Activated B cell treated with CpG ODN at 0.5 μM for 24 hours (primary cell): ENCODE measurements around the gene SMOC2. TPM values are rescaled to one million over a fixed set of nuclear protein-coding genes. Genes with fewer than 3 reads are reported as not detected.

Experiments
- ATAC-seq: fragments of 200-7000 bp; cut with Tn5 transposase; one replicate; pipeline ENCODE4 v1.10.0; 2021; ENCODE audit warnings: low read depth, mild to moderate bottlenecking, moderate library complexity
- CTCF ChIA-PET: fragments of 350-600 bp; sonication (Branson Sonifier 250); formaldehyde crosslinking; loops from one replicate; lab custom pipeline; 2021; ENCODE audit warnings: antibody characterized with exemption; lab: Charles Lee
- POLR2A ChIA-PET: fragments of 350-600 bp; sonication (Branson Sonifier 250); formaldehyde crosslinking; loops from one replicate; lab custom pipeline; 2021; ENCODE audit warnings: antibody characterized with exemption; lab: Charles Lee
- DNase-seq: peaks from one replicate; pipeline ENCODE4 v3.0.0; 2022
- H3K27ac Mint-ChIP-seq: one replicate; pipeline ENCODE4 v1.8.0; 2020; ENCODE audit warnings: mixed read lengths
- H3K27me3 Mint-ChIP-seq: one replicate; pipeline ENCODE4 v1.8.0; 2021; ENCODE audit warnings: mixed read lengths
- H3K36me3 Mint-ChIP-seq: one replicate; pipeline ENCODE4 v1.8.0; 2021; ENCODE audit warnings: low read depth, mixed read lengths
- H3K4me1 Mint-ChIP-seq: one replicate; pipeline ENCODE4 v1.8.0; 2021; ENCODE audit warnings: mixed read lengths
- H3K4me3 Mint-ChIP-seq: one replicate; pipeline ENCODE4 v1.8.0; 2020; ENCODE audit warnings: mild to moderate bottlenecking, mixed read lengths
- H3K9me3 Mint-ChIP-seq: one replicate; pipeline ENCODE4 v1.8.0; 2020; ENCODE audit warnings: mixed read lengths
- intact Hi-C: fragments of 100-400 bp; cut with micrococcal nuclease; formaldehyde crosslinking; loops from one replicate; pipeline ENCODE4 v1.15.1; 2024
- total RNA-seq: library from RNA; stranded (reverse); gene quantifications from 2 replicates; pipeline ENCODE4 v1.2.3, GENCODE V29; 2022
- TF ChIP-seq, protein P1 (sequence below): fragments of 200-600 bp; IDR thresholded peaks from one replicate; pipeline ENCODE4 v1.8.0; 2022; ENCODE audit warnings: antibody characterized with exemption, mild to moderate bottlenecking

SMOC2 gene
- total RNA-seq, 1 donor from 2014 or later, result not detected

DNA sequence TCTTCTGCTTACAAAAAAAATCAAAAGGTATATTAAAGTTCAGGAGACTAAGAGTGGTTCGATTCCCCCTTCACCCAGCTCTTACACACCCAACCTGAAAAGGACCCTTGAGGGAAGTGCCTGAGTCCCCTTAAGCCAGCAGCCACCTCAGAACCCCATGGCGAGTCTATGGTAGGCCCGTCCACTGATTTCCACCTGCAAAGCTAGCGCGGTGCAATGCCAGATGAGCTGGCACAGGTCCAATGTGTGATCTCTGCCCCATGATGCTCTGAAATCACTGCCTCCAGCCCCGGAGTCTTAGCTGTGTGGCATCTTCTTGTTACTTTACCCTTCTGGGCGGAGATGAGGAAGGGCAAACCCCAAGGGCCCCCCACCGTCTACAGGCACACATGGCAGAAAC lies 109.3 kb downstream of the SMOC2 start:
- TF ChIP-seq, protein P1, sequence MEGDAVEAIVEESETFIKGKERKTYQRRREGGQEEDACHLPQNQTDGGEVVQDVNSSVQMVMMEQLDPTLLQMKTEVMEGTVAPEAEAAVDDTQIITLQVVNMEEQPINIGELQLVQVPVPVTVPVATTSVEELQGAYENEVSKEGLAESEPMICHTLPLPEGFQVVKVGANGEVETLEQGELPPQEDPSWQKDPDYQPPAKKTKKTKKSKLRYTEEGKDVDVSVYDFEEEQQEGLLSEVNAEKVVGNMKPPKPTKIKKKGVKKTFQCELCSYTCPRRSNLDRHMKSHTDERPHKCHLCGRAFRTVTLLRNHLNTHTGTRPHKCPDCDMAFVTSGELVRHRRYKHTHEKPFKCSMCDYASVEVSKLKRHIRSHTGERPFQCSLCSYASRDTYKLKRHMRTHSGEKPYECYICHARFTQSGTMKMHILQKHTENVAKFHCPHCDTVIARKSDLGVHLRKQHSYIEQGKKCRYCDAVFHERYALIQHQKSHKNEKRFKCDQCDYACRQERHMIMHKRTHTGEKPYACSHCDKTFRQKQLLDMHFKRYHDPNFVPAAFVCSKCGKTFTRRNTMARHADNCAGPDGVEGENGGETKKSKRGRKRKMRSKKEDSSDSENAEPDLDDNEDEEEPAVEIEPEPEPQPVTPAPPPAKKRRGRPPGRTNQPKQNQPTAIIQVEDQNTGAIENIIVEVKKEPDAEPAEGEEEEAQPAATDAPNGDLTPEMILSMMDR, result no peak
- intact Hi-C loops, result no loop called here
- Mint-ChIP-seq H3K9me3 (peaks cover 7% of the 10 kb centered on the region), H3K4me1 (no peaks in the 10 kb centered on the region), H3K4me3 (no peak overlapping the region), H3K27me3 (no peaks in the 10 kb centered on the region), H3K36me3 (no peaks in the 10 kb centered on the region), H3K27ac (no peak overlapping the region)
- ATAC-seq (no peak), DNase-seq (no peak)
- ChIA-PET POLR2A (no interaction called here), CTCF (no interaction called here)

DNA sequence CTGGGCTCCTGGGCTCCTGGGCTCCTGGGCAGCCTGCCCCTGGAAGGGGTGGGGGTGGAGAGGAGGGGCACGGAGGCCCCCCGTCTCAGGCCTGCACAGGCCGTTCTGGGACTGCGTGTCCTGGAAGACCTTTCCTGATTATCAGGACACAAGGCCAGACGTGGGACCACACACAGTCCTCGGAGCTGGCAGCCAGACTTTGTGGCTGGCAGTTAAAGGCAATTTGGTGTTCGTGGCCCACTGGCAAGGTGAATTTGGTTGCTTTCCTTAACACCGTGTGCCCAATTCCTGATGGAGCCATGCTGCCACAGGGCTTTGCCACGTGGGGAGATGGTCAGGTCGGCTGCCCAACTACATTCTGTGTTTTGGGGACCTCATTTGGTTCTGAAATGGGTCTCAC lies 113.5 kb downstream of the SMOC2 start:
- TF ChIP-seq, protein P1, result no peak
- no peak overlapping the region for H3K27ac Mint-ChIP-seq
- intact Hi-C loops, result no loop called here
- CTCF ChIA-PET, result no interaction called here
- ATAC-seq (no peak), DNase-seq (no peak)
- no peaks in the 10 kb centered on the region for H3K36me3 Mint-ChIP-seq
- H3K4me3 Mint-ChIP-seq, result no peak overlapping the region
- no peaks in the 10 kb centered on the region for H3K27me3 Mint-ChIP-seq
- POLR2A ChIA-PET, result no interaction called here
- peaks cover 7% of the 10 kb centered on the region for H3K9me3 Mint-ChIP-seq
- H3K4me1 Mint-ChIP-seq, result no peaks in the 10 kb centered on the region

DNA sequence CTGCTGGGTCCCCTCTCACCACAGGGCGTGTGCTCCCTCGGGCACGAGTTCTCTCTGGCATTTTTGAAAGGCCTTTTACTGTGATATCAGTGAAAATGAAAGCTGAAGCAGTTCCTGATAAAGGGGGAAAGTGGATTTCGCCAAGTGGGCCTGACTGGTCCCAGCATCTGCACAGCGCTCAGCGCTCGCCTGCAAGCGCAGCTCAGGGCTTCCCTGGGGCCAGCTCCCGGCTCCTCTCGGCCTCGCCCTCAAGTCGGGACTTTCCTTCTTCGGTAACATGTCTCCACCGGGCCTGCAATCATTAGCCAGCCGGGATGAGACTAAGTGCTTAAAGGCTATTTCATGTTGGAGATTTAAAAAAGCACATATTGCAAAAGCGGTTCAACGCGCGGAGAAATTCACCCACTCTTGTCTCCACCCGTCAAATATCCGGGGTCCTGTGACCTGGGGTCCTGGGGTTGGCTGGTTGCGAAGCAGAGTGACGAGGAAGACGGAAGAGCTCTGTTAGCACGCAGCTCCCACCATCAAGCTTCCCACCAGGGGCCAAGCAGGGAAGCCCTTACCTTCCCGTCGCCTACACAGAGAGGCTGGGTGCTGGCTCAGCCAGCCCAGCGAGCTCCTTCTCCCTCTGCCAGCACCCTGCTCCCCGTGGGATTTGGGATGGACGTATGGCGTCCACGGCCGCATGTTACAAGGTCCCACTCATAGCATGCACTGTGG lies 114.1 kb downstream of the SMOC2 start:
- peaks cover 7% of the 10 kb centered on the region for H3K9me3 Mint-ChIP-seq
- POLR2A ChIA-PET, result no interaction called here
- no peak for ATAC-seq
- H3K4me3 Mint-ChIP-seq, result no peak overlapping the region
- no peaks in the 10 kb centered on the region for H3K27me3 Mint-ChIP-seq
- TF ChIP-seq, protein P1, result no peak
- CTCF ChIA-PET, result no interaction called here
- no peaks in the 10 kb centered on the region for H3K4me1 Mint-ChIP-seq
- H3K36me3 Mint-ChIP-seq, result no peaks in the 10 kb centered on the region
- no peak for DNase-seq
- intact Hi-C loops, result no loop called here
- H3K27ac Mint-ChIP-seq, result no peak overlapping the region

DNA sequence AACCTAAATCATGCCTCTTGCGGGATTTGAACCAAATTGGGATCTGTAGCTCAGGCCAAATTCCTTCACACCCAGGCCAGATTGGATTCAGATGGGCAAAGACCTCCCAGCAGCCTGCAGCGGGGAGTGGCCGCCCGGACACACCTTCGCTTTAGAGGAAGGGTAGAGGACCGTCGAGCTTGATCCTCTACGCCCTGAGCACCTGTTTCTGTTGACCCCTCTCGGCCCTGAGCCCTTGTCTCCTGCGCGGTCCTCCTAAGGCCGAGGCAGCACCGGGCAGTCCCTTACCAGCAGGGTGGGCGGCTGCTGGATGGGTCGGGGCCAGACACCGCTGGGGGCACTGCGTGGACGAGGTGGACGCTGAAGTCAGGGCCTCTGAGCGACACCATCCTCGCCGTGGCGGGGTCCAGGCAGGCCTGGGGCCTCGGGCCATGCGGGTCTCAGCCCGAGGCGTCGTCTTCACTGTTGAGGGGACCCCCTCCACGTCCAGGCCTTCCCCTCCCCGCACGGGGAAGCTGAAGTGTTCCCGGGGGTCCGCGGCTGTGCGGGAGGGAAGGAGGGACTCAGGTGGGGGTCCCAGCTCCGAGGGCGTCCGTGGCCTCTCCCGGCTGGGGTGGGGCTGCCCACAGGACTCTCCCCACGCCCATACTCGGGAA lies 114.8 kb downstream of the SMOC2 start:
- TF ChIP-seq, protein P1, result no peak
- no peaks in the 10 kb centered on the region for H3K27me3 Mint-ChIP-seq
- intact Hi-C loops, result no loop called here
- POLR2A ChIA-PET, result no interaction called here
- H3K4me1 Mint-ChIP-seq, result no peaks in the 10 kb centered on the region
- H3K36me3 Mint-ChIP-seq, result no peaks in the 10 kb centered on the region
- H3K27ac Mint-ChIP-seq, result no peak overlapping the region
- no peak for DNase-seq
- no peak for ATAC-seq
- H3K4me3 Mint-ChIP-seq, result no peak overlapping the region
- CTCF ChIA-PET, result no interaction called here
- peaks cover 7% of the 10 kb centered on the region for H3K9me3 Mint-ChIP-seq

DNA sequence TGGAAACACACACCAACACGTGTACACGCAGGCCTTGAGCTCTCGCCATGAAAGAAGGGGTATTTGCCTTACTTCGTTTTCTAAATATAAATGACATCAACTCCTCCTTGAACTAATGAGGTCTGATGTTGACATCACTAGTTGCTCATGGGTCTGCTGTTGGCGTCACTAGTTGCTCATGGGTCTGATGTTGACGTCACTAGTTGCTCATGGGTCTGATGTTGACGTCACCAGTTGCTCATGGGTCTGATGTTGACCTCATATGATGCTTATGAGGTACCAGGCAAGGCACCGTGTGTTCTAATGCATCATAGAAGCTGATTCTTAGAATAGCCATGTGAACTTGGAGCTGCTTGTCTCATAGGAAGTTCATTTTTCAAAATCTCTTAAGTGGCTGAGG lies 116.5 kb downstream of the SMOC2 start:
- DNase-seq, result no peak
- H3K27ac Mint-ChIP-seq, result no peak overlapping the region
- no peaks in the 10 kb centered on the region for H3K36me3 Mint-ChIP-seq
- no peaks in the 10 kb centered on the region for H3K4me1 Mint-ChIP-seq
- H3K27me3 Mint-ChIP-seq, result no peaks in the 10 kb centered on the region
- POLR2A ChIA-PET, result no interaction called here
- CTCF ChIA-PET, result no interaction called here
- no peaks in the 10 kb centered on the region for H3K9me3 Mint-ChIP-seq
- no peak overlapping the region for H3K4me3 Mint-ChIP-seq
- TF ChIP-seq, protein P1, result no peak
- intact Hi-C loops, result no loop called here
- ATAC-seq, result no peak
